Stomach (tissue), 9 donors: ENCODE results near the gene RFX4. TPM values are rescaled to one million over a fixed set of nuclear protein-coding genes. Genes with fewer than 3 reads are reported as not detected.
"Not testable (repeated sequence)": the region's sequence is repeated elsewhere in the genome, so short reads cannot be mapped to it uniquely, and the experiment has no call there.

Experiments used
- DNase-seq, 2 donors: peaks; one replicate each; pipeline versions ENCODE4 v3.0.0 to v3.0.0-alpha.2; 2013 to 2019
- H3K27ac ChIP-seq, 5 donors: fragments of 200-600 bp in 4 of 5; sonication (generic) in 4 of 5; one replicate each; pipeline ENCODE4 v1.5.1; 2013 to 2019; ENCODE audit warnings: mild to moderate bottlenecking in 1 of 5, moderate library complexity in 1 of 5
- H3K27me3 ChIP-seq, 3 donors: fragments of 200-600 bp; sonication (generic); one replicate each; pipeline ENCODE4 v1.5.1; 2017 to 2019; ENCODE audit warnings: mixed run types in 1 of 3
- H3K36me3 ChIP-seq, 4 donors: fragments of 200-600 bp; sonication (generic); 1 replicate in 3 of 4; 2 replicates in 1 of 4; pipeline ENCODE4 v1.5.1; 2016 to 2019
- H3K4me1 ChIP-seq, 4 donors: fragments of 200-600 bp; sonication (generic); one replicate each; pipeline ENCODE4 v1.5.1; 2016 to 2019
- H3K4me3 ChIP-seq, 4 donors: fragments of 200-600 bp; sonication (generic) in 3 of 4; one replicate each; pipeline ENCODE4 v1.5.1; 2016 to 2019; ENCODE audit warnings: mild to moderate bottlenecking in 1 of 4
- H3K9me3 ChIP-seq, 4 donors: fragments of 200-600 bp; sonication (generic); one replicate each; pipeline ENCODE4 v1.5.1; 2016 to 2019
- CTCF ChIP-seq, 7 experiments: fragments of 450-650 bp in 4 of 7; fragments of 200-600 bp in 3 of 7; sonication (generic) in 3 of 7; IDR thresholded peaks; one replicate each; pipeline ENCODE4 v1.5.1; 2016 to 2019; ENCODE audit warnings: antibody characterized with exemption in 7 of 7, control low read depth in 2 of 7, mild to moderate bottlenecking in 1 of 7
- EP300 ChIP-seq: sonication (generic); formaldehyde crosslinking; IDR thresholded peaks from one replicate; pipeline ENCODE4 v1.6.1; 2017; ENCODE audit warnings: antibody characterized with exemption
- POLR2A ChIP-seq, 4 donors: fragments of 450-650 bp; IDR thresholded peaks; one replicate each; pipeline ENCODE4 v1.6.1; 2016; ENCODE audit warnings: antibody characterized with exemption in 4 of 4, control low read depth in 2 of 4, mild to moderate bottlenecking in 1 of 4, moderate library complexity in 1 of 4
- POLR2AphosphoS5 ChIP-seq, 3 donors: sonication (generic); formaldehyde crosslinking; IDR thresholded peaks; one replicate each; pipeline ENCODE4 v1.6.1; 2016; ENCODE audit warnings: antibody characterized with exemption in 3 of 3
- WGBS, 5 donors: extraction: QIAGEN DNeasy Blood & Tissue Kit in 3 of 5; methylation state at CpG; one replicate each; pipeline versions ENCODE4 v1.1.5 to v1.1.7; 2013 to 2018; 5-methylcytosine and 5-hydroxymethylcytosine counted together
- intact Hi-C: fragments of 100-400 bp; cut with DNase I; formaldehyde crosslinking; loops from one replicate; pipeline ENCODE4 v1.15.1; 2023; ENCODE audit warnings: low total_unique reads
- polyA plus RNA-seq, 3 donors: library from polyadenylated mRNA; stranded (reverse); fragments of 200-250 nt; gene quantifications; one replicate each; pipeline ENCODE4 v1.2.3, GENCODE V29; 2013
- total RNA-seq, 5 donors: library from RNA; depleted of rRNA; stranded (reverse); fragments of >200 nt; gene quantifications; one replicate each; pipeline versions ENCODE4 v1.1.0 to v1.2.3, GENCODE V29; 2014 to 2016
- donor health status: healthy with polysubstance abuse.
- donor health status: Bipolar disorder and iron deficiency.
- donor health status: healthy.

The RFX4 gene
- total and polyA plus RNA-seq, 8 donors, result not detected

GRCh38 chr12:106687672-106688071 lies 104.9 kb downstream of the RFX4 start:
- Histone ChIP-seq H3K9me3 (no peaks in the 10 kb centered on the region), H3K27ac (no peak overlapping the region), H3K36me3 (no peaks in the 10 kb centered on the region), H3K4me3 (no peak overlapping the region), H3K4me1 (no peaks in the 10 kb centered on the region), H3K27me3 (no peaks in the 10 kb centered on the region)
- no peak for DNase-seq
- TF ChIP-seq POLR2A (IDR thresholded peaks at IDR 0.05), result no peak
- no peak for TF ChIP-seq EP300
- TF ChIP-seq CTCF (IDR thresholded peaks at IDR 0.05), result no peak
- TF ChIP-seq POLR2AphosphoS5 (IDR thresholded peaks at IDR 0.05), result no peak
- intact Hi-C loops, result no loop called here

- no peak for DNase-seq
- intact Hi-C loops, result no loop called here
- Histone ChIP-seq H3K9me3 (no peaks in the 10 kb centered on the region), H3K27me3 (no peaks in the 10 kb centered on the region), H3K36me3 (no peaks in the 10 kb centered on the region), H3K4me1 (no peaks in the 10 kb centered on the region), H3K27ac (no peak overlapping the region), H3K4me3 (no peak overlapping the region)
- WGBS, 5 donors, result 85 to 94% (median 91%) methylated on average over 3 of the region's 3 CpGs
- TF ChIP-seq EP300 (no peak), CTCF (IDR thresholded peaks at IDR 0.05) (no peak), POLR2A (IDR thresholded peaks at IDR 0.05) (no peak), POLR2AphosphoS5 (IDR thresholded peaks at IDR 0.05) (no peak)
Measured at GRCh38 chr12:106690569-106691305, 107.9 kb downstream of the RFX4 start.

GRCh38 chr12:106692033-106692432 lies 109.2 kb downstream of the RFX4 start:
- 80 to 95% (median 91%) methylated on average over 6 of the region's 6 CpGs for WGBS, 5 donors
- H3K27ac ChIP-seq, H3K4me3 ChIP-seq, DNase-seq, H3K27me3 ChIP-seq, H3K4me1 ChIP-seq, H3K9me3 ChIP-seq, H3K36me3 ChIP-seq, intact Hi-C loops: not testable (repeated sequence)

- DNase-seq, result no peak
- no peaks in the 10 kb centered on the region for H3K27me3 ChIP-seq
- no peak overlapping the region for H3K4me3 ChIP-seq
- no peaks in the 10 kb centered on the region for H3K4me1 ChIP-seq
- no peaks in the 10 kb centered on the region for H3K36me3 ChIP-seq
- no peak for TF ChIP-seq POLR2A (IDR thresholded peaks at IDR 0.05)
- WGBS, 5 donors, result 77 to 91% (median 79%) methylated on average over 6 of the region's 6 CpGs
- H3K27ac ChIP-seq, result no peak overlapping the region
- H3K9me3 ChIP-seq, result peaks cover 0 to 7% (median 2%) of the 10 kb centered on the region in 4 donors
- intact Hi-C loops, result no loop called here
Measured at GRCh38 chr12:106692896-106693820, 110.4 kb downstream of the RFX4 start.

- TF ChIP-seq CTCF (IDR thresholded peaks at IDR 0.05), result no peak
- no peak for TF ChIP-seq POLR2A (IDR thresholded peaks at IDR 0.05)
- TF ChIP-seq POLR2AphosphoS5 (IDR thresholded peaks at IDR 0.05), result no peak
- no peak for TF ChIP-seq EP300
- Histone ChIP-seq H3K4me3 (no peak overlapping the region), H3K4me1 (no peaks in the 10 kb centered on the region), H3K27ac (no peak overlapping the region), H3K36me3 (no peaks in the 10 kb centered on the region), H3K9me3 (peaks cover 0 to 11% (median 4%) of the 10 kb centered on the region in 4 donors), H3K27me3 (no peaks in the 10 kb centered on the region)
- intact Hi-C loops, result no loop called here
- no peak for DNase-seq
- 86 to 94% (median 89%) methylated on average over 6 of the region's 6 CpGs for WGBS, 5 donors
Measured at GRCh38 chr12:106696071-106696470, 113.3 kb downstream of the RFX4 start.
